CD4-positive, alpha-beta T cell (primary cell): ENCODE measurements around the gene P2RX2. TPM values are rescaled to one million over a fixed set of nuclear protein-coding genes. Genes with fewer than 3 reads are reported as not detected.

ENCODE experiments used
- ATAC-seq: fragments of 200-7000 bp; cut with Tn5 transposase; one replicate; pipeline ENCODE4 v1.10.0; 2022; ENCODE audit warnings: mild to moderate bottlenecking; ENCODE audit not compliant: poor library complexity
- CTCF ChIA-PET: fragments of 350-600 bp; sonication (Branson Sonifier 250); formaldehyde crosslinking; loops from one replicate; lab custom pipeline; 2021; ENCODE audit warnings: antibody characterized with exemption, inconsistent platforms; lab: Charles Lee
- POLR2A ChIA-PET: fragments of 350-600 bp; sonication (Branson Sonifier 250); formaldehyde crosslinking; loops from one replicate; lab custom pipeline; 2021; ENCODE audit warnings: antibody characterized with exemption, inconsistent platforms; lab: Charles Lee
- DNase-seq, 14 experiments: peaks; one replicate each; pipeline ENCODE4 v3.0.0-alpha.2; 2013 to 2020; ENCODE audit warnings: mixed read lengths in 2 of 14
- H3K27ac ChIP-seq, 2 donors: one replicate each; pipeline versions ENCODE4 v1.5.1 to v1.7.0; 2013; ENCODE audit warnings: low read length in 2 of 2, low read depth in 1 of 2, mild to moderate bottlenecking in 1 of 2
- H3K27me3 ChIP-seq, 2 experiments: 1 replicate in 1 of 2; 2 replicates in 1 of 2; pipeline versions ENCODE4 v1.6.1 to v1.7.0; 2013; ENCODE audit warnings: low read length in 2 of 2, control low read depth in 1 of 2, mild to moderate bottlenecking in 1 of 2, moderate library complexity in 1 of 2; ENCODE audit not compliant: insufficient read depth in 2 of 2, control insufficient read depth in 1 of 2
- H3K36me3 ChIP-seq: one replicate; pipeline ENCODE4 v1.6.1; 2013; ENCODE audit warnings: low read length, control low read depth; ENCODE audit not compliant: insufficient read depth
- H3K4me1 ChIP-seq: one replicate; pipeline ENCODE4 v1.6.1; 2013; ENCODE audit warnings: low read length, control low read depth; ENCODE audit not compliant: insufficient read depth
- H3K4me3 ChIP-seq: one replicate; pipeline ENCODE4 v1.5.1; 2013; ENCODE audit warnings: mild to moderate bottlenecking, low read length, moderate library complexity
- H3K9me3 ChIP-seq, 2 experiments: 1 replicate in 1 of 2; 2 replicates in 1 of 2; pipeline versions ENCODE4 v1.6.1 to v1.7.0; 2013; ENCODE audit warnings: low read length in 2 of 2, mild to moderate bottlenecking in 2 of 2, control low read depth in 1 of 2, moderate library complexity in 1 of 2; ENCODE audit not compliant: control insufficient read depth in 1 of 2, insufficient read depth in 1 of 2
- H3K27ac Mint-ChIP-seq: one replicate; pipeline ENCODE4 v1.8.0; 2020; ENCODE audit warnings: mixed read lengths
- H3K27me3 Mint-ChIP-seq: one replicate; pipeline ENCODE4 v1.8.0; 2021; ENCODE audit warnings: mixed read lengths
- H3K36me3 Mint-ChIP-seq: one replicate; pipeline ENCODE4 v1.8.0; 2021; ENCODE audit warnings: low read depth, mixed read lengths
- H3K4me1 Mint-ChIP-seq: one replicate; pipeline ENCODE4 v1.8.0; 2021; ENCODE audit warnings: low read depth, mixed read lengths
- H3K4me3 Mint-ChIP-seq: one replicate; pipeline ENCODE4 v1.8.0; 2020; ENCODE audit warnings: mild to moderate bottlenecking, mixed read lengths
- H3K9me3 Mint-ChIP-seq: one replicate; pipeline ENCODE4 v1.8.0; 2020; ENCODE audit warnings: mixed read lengths
- intact Hi-C, 2 experiments: fragments of 100-400 bp; cut with DNase I in 1 of 2; cut with micrococcal nuclease in 1 of 2; formaldehyde crosslinking; loops; one replicate each; pipeline versions ENCODE4 v1.15.1 to v1.9.0; 2023 to 2025; cut with DNase I, micrococcal nuclease
- total RNA-seq, 174 experiments: library from RNA in 2 of 174; stranded (reverse) in 2 of 174; gene quantifications; one replicate each; pipeline ENCODE4 v1.2.3 and lab custom pipeline; 2021 to 2026
- TF ChIP-seq, protein P1 (sequence below): fragments of 200-600 bp; IDR thresholded peaks from one replicate; pipeline ENCODE4 v1.8.0; 2022; ENCODE audit warnings: antibody characterized with exemption, mild to moderate bottlenecking

P2RX2 gene
- total RNA-seq, 2 experiments from 2014 or later: not detected

DNA sequence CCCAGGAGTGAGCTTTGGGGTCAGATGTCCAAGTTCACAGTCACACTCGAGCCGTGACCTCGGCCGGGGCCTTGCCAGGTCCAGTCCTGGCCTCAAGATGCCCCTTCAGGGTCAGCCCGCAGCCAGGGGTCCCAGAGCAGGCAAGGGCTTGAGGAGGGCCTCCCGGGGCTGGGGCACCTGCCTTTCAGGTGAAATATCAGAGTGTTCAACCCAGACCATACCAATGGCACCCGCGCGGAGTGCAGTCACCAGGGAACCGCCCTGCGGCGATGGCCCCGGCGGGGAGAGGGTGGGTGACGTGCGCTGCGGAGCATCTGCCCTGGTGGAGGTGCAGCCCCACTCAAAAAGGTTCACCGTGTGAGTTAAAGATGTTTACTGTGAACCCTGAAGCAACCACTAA lies 25.1 kb upstream of the P2RX2 start:
- Histone ChIP-seq H3K36me3 (no peaks in the 10 kb centered on the region), H3K4me1 (peaks cover 12% of the 10 kb centered on the region), H3K27ac (no peak overlapping the region), H3K9me3 (peaks cover 0 to 9% of the 10 kb centered on the region in 2 experiments), H3K27me3 (peaks cover 0 to 9% of the 10 kb centered on the region in 2 experiments), H3K4me3 (no peak overlapping the region)
- Mint-ChIP-seq H3K27ac (no peak overlapping the region), H3K36me3 (no peaks in the 10 kb centered on the region), H3K9me3 (no peaks in the 10 kb centered on the region), H3K4me1 (peaks cover 14% of the 10 kb centered on the region), H3K4me3 (no peak overlapping the region), H3K27me3 (peaks cover 12% of the 10 kb centered on the region)
- DNase-seq: no peak
- POLR2A ChIA-PET: no interaction called here
- TF ChIP-seq, protein P1, sequence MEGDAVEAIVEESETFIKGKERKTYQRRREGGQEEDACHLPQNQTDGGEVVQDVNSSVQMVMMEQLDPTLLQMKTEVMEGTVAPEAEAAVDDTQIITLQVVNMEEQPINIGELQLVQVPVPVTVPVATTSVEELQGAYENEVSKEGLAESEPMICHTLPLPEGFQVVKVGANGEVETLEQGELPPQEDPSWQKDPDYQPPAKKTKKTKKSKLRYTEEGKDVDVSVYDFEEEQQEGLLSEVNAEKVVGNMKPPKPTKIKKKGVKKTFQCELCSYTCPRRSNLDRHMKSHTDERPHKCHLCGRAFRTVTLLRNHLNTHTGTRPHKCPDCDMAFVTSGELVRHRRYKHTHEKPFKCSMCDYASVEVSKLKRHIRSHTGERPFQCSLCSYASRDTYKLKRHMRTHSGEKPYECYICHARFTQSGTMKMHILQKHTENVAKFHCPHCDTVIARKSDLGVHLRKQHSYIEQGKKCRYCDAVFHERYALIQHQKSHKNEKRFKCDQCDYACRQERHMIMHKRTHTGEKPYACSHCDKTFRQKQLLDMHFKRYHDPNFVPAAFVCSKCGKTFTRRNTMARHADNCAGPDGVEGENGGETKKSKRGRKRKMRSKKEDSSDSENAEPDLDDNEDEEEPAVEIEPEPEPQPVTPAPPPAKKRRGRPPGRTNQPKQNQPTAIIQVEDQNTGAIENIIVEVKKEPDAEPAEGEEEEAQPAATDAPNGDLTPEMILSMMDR: no peak
- no peak for ATAC-seq
- CTCF ChIA-PET: no interaction called here
- intact Hi-C loops: no loop called here

DNA sequence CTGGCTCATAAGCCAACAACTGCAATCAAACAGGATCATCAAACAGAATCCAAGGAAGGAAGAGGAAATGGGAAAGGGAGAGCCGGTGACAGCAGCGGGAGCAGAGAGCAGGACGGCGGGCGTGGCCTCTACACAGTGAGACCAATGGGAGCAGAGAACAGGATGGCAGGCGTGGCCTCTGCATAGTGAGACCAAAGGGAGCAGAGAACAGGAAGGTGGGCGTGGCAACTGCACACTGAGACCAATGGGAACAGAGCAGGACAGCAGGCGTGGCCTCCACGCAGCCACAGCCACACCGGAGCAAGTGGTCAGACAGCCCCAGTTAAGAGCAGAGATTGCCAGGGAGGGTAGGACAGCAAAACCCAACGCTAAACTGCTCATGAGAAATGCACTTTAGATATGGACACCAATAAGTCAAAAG lies 24.6 kb upstream of the P2RX2 start:
- intact Hi-C loops: no loop called here
- H3K36me3 Mint-ChIP-seq: no peaks in the 10 kb centered on the region
- ATAC-seq: no peak
- Histone ChIP-seq H3K9me3 (peaks cover 0 to 4% of the 10 kb centered on the region in 2 experiments), H3K4me1 (peaks cover 17% of the 10 kb centered on the region), H3K27me3 (peaks cover 0 to 13% of the 10 kb centered on the region in 2 experiments), H3K4me3 (no peak overlapping the region), H3K27ac (no peak overlapping the region), H3K36me3 (no peaks in the 10 kb centered on the region)
- CTCF ChIA-PET: no interaction called here
- TF ChIP-seq, protein P1: no peak
- H3K4me1 Mint-ChIP-seq: peaks cover 18% of the 10 kb centered on the region
- no peak overlapping the region for H3K27ac Mint-ChIP-seq
- peak in 2 of 14 experiments; percentile 34 to 56 for DNase-seq
- H3K9me3 Mint-ChIP-seq: no peaks in the 10 kb centered on the region
- H3K4me3 Mint-ChIP-seq: no peak overlapping the region
- peaks cover 16% of the 10 kb centered on the region for H3K27me3 Mint-ChIP-seq
- POLR2A ChIA-PET: interaction anchor here (0.7 kb wide), 1 partner anchor 132 kb away, joined by 3 read pairs; no protein-coding TSS in a partner anchor

DNA sequence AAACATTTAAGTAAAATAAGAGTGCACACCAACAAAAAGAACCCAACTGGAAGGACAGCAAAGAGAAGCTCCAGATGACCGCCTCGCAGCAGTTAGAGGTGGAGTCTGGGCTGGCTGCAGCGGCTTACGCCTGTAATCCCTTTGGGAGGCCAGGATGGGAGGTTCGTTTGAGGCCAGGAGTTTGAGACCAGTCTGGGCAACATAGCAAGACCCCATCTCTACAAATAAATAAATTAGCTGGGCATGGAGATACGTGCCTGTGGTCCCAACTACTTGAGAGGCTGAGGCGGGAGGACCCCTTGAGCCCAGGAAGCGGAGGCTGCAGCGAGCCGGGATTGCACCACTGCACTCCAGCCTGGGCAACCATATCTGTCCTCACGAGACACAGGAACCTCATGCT lies 23.4 kb upstream of the P2RX2 start:
- Mint-ChIP-seq H3K4me3 (peak overlapping the region; percentile 62), H3K27me3 (peaks cover 21% of the 10 kb centered on the region), H3K27ac (no peak overlapping the region), H3K36me3 (no peaks in the 10 kb centered on the region), H3K4me1 (peaks cover 27% of the 10 kb centered on the region), H3K9me3 (no peaks in the 10 kb centered on the region)
- Histone ChIP-seq H3K4me3 (no peak overlapping the region), H3K4me1 (peaks cover 23% of the 10 kb centered on the region), H3K9me3 (no peaks in the 10 kb centered on the region), H3K36me3 (no peaks in the 10 kb centered on the region), H3K27ac (no peak overlapping the region), H3K27me3 (peaks cover 0 to 13% of the 10 kb centered on the region in 2 experiments)
- intact Hi-C loops: no loop called here
- TF ChIP-seq, protein P1: no peak
- CTCF ChIA-PET: interaction anchor here (1.4 kb wide), 1 partner anchor 20 kb away, joined by 3 read pairs; no protein-coding TSS in a partner anchor
- DNase-seq (no peak), ATAC-seq (no peak)
- POLR2A ChIA-PET: no interaction called here
